Mesothelial cell of epicardium (in vitro differentiated cells): ENCODE data around the gene BPI. TPM values are rescaled to one million over a fixed set of nuclear protein-coding genes. Genes with fewer than 3 reads are reported as not detected.
A peak's percentile ranks its signal among the peaks of the same experiment; 100 is the strongest.
"Not testable (repeated sequence)": the region's sequence is repeated elsewhere in the genome, so short reads cannot be mapped to it uniquely, and the experiment has no call there.

Experiments
- DNase-seq, 2 experiments: peaks; one replicate each; pipeline ENCODE4 v3.0.0; 2021; ENCODE audit warnings: low spot score in 2 of 2; ENCODE audit not compliant: unreplicated experiment in 2 of 2
- H3K27ac Mint-ChIP-seq: 2 replicates; pipeline ENCODE4 v1.8.0; 2021; ENCODE audit warnings: mixed read lengths
- H3K27me3 Mint-ChIP-seq: 2 replicates; pipeline ENCODE4 v1.8.0; 2021; ENCODE audit warnings: low read depth, mixed read lengths
- H3K36me3 Mint-ChIP-seq: 2 replicates; pipeline ENCODE4 v1.8.0; 2021; ENCODE audit warnings: mixed read lengths
- H3K4me1 Mint-ChIP-seq: 2 replicates; pipeline ENCODE4 v1.8.0; 2021; ENCODE audit warnings: mixed read lengths
- H3K4me3 Mint-ChIP-seq: 2 replicates; pipeline ENCODE4 v1.8.0; 2021; ENCODE audit warnings: mild to moderate bottlenecking, moderate library complexity, mixed read lengths
- H3K9me3 Mint-ChIP-seq: 2 replicates; pipeline ENCODE4 v1.8.0; 2021; ENCODE audit warnings: mixed read lengths
- CTCF ChIP-seq: fragments of 200-600 bp; sonication (generic); IDR thresholded peaks from one replicate; pipeline ENCODE4 v1.5.0; 2021; ENCODE audit warnings: antibody characterized with exemption; ENCODE audit not compliant: unreplicated experiment
- total RNA-seq: library from RNA; stranded (reverse); gene quantifications from 3 replicates; pipeline ENCODE4 v1.2.1, GENCODE V29; 2021

Gene BPI
- total RNA-seq, 1 donor from 2014 or later, result not detected

- no peaks in the 10 kb centered on the region for H3K36me3 Mint-ChIP-seq
- no peak for DNase-seq
- no peaks in the 10 kb centered on the region for H3K27me3 Mint-ChIP-seq
- H3K9me3 Mint-ChIP-seq, result peaks cover 11% of the 10 kb centered on the region
- no peak for TF ChIP-seq CTCF
- no peak overlapping the region for H3K27ac Mint-ChIP-seq
- no peak overlapping the region for H3K4me3 Mint-ChIP-seq
- no peaks in the 10 kb centered on the region for H3K4me1 Mint-ChIP-seq
Measured at GRCh38 chr20:38278131-38278530, 25.8 kb upstream of the BPI start.

GRCh38 chr20:38278763-38279162 lies 25.2 kb upstream of the BPI start:
- Mint-ChIP-seq H3K4me3 (no peak overlapping the region), H3K27ac (no peak overlapping the region), H3K27me3 (no peaks in the 10 kb centered on the region), H3K36me3 (no peaks in the 10 kb centered on the region), H3K4me1 (no peaks in the 10 kb centered on the region), H3K9me3 (peaks cover 11% of the 10 kb centered on the region)
- DNase-seq, result no peak
- no peak for TF ChIP-seq CTCF

GRCh38 chr20:38281176-38281915 lies 22.6 kb upstream of the BPI start:
- H3K36me3 Mint-ChIP-seq, H3K27ac Mint-ChIP-seq, H3K4me3 Mint-ChIP-seq, H3K27me3 Mint-ChIP-seq, H3K4me1 Mint-ChIP-seq, H3K9me3 Mint-ChIP-seq: not testable (repeated sequence)
- DNase-seq, result peak in 1 of 2 experiments; percentile 7

GRCh38 chr20:38283236-38283635 lies 20.7 kb upstream of the BPI start:
- Mint-ChIP-seq H3K4me3 (no peak overlapping the region), H3K27ac (no peak overlapping the region), H3K36me3 (no peaks in the 10 kb centered on the region), H3K9me3 (peaks cover 9% of the 10 kb centered on the region), H3K27me3 (no peaks in the 10 kb centered on the region), H3K4me1 (peaks cover 17% of the 10 kb centered on the region)
- no peak for DNase-seq
- TF ChIP-seq CTCF, result no peak

GRCh38 chr20:38284066-38284650 lies 19.8 kb upstream of the BPI start:
- H3K4me3 Mint-ChIP-seq, H3K9me3 Mint-ChIP-seq, H3K36me3 Mint-ChIP-seq, H3K27me3 Mint-ChIP-seq, H3K27ac Mint-ChIP-seq, DNase-seq: not testable (repeated sequence)
- peaks cover 17% of the 10 kb centered on the region for H3K4me1 Mint-ChIP-seq

- Mint-ChIP-seq H3K4me1 (peaks cover 17% of the 10 kb centered on the region), H3K27me3 (no peaks in the 10 kb centered on the region), H3K36me3 (no peaks in the 10 kb centered on the region), H3K4me3 (no peak overlapping the region), H3K27ac (no peak overlapping the region), H3K9me3 (peaks cover 9% of the 10 kb centered on the region)
- no peak for TF ChIP-seq CTCF
- no peak for DNase-seq
Measured at GRCh38 chr20:38284893-38285444, 19.0 kb upstream of the BPI start.
